GM23338 (cell line): Measurements from ENCODE around the gene RIPK1. TPM values are rescaled to one million over a fixed set of nuclear protein-coding genes. Genes with fewer than 3 reads are reported as not detected.

Experiments used
- ATAC-seq: fragments of 200-7000 bp; cut with Tn5 transposase; 3 replicates; pipeline ENCODE4 v1.9.1; 2020
- DNase-seq: peaks from one replicate; pipeline ENCODE4 v3.0.0-alpha.2; 2015; ENCODE audit warnings: low spot score
- H2AFZ ChIP-seq: fragments of 200-600 bp; sonication (generic); 2 replicates; pipeline ENCODE4 v1.8.0; 2016; ENCODE audit warnings: antibody characterized with exemption, mild to moderate bottlenecking, moderate library complexity
- H3F3A ChIP-seq: fragments of 200-600 bp; sonication (generic); replicated peaks from 2 replicates; pipeline ENCODE4 v1.8.0; 2017; ENCODE audit warnings: antibody characterized with exemption, mixed run types, low read depth
- H3K27ac ChIP-seq: fragments of 200-600 bp; sonication (generic); 2 replicates; pipeline ENCODE4 v1.6.1; 2016; ENCODE audit warnings: low read depth
- H3K27me3 ChIP-seq: fragments of 200-600 bp; sonication (generic); 2 replicates; pipeline ENCODE4 v1.8.0; 2016; ENCODE audit warnings: mild to moderate bottlenecking, mixed run types, moderate library complexity; ENCODE audit not compliant: insufficient read depth
- H3K36me3 ChIP-seq: fragments of 200-600 bp; sonication (generic); 2 replicates; pipeline ENCODE4 v1.8.0; 2016; ENCODE audit warnings: mild to moderate bottlenecking; ENCODE audit not compliant: insufficient read depth
- H3K4me1 ChIP-seq: fragments of 200-600 bp; sonication (generic); 2 replicates; pipeline ENCODE4 v1.8.0; 2016; ENCODE audit warnings: mild to moderate bottlenecking, moderate library complexity; ENCODE audit not compliant: insufficient read depth
- H3K4me2 ChIP-seq: fragments of 200-600 bp; sonication (generic); 2 replicates; pipeline ENCODE4 v1.7.1; 2017; ENCODE audit warnings: mixed run types
- H3K4me3 ChIP-seq: fragments of 200-600 bp; sonication (generic); 2 replicates; pipeline ENCODE4 v1.6.1; 2016; ENCODE audit warnings: mixed run types
- H3K79me2 ChIP-seq: fragments of 200-600 bp; sonication (generic); replicated peaks from 2 replicates; pipeline ENCODE4 v1.8.0; 2017; ENCODE audit warnings: mild to moderate bottlenecking; ENCODE audit not compliant: insufficient read depth
- H3K9me2 ChIP-seq: fragments of 200-600 bp; sonication (generic); 2 replicates; pipeline ENCODE4 v1.8.0; 2017; ENCODE audit not compliant: insufficient read depth
- H4K20me1 ChIP-seq: fragments of 200-600 bp; sonication (generic); replicated peaks from 2 replicates; pipeline ENCODE4 v1.8.0; 2017; ENCODE audit warnings: mild to moderate bottlenecking; ENCODE audit not compliant: insufficient read depth
- H3K27ac Mint-ChIP-seq: 2 replicates; pipeline ENCODE4 v1.8.0; 2020; ENCODE audit warnings: inconsistent platforms, mild to moderate bottlenecking, moderate library complexity, mixed read lengths
- H3K27me3 Mint-ChIP-seq: 3 replicates; pipeline ENCODE4 v1.8.0; 2022; ENCODE audit warnings: low read depth, mild to moderate bottlenecking, moderate library complexity, mixed read lengths, inconsistent platforms; ENCODE audit not compliant: insufficient read depth, poor library complexity
- H3K36me3 Mint-ChIP-seq: 3 replicates; pipeline ENCODE4 v1.8.0; 2021; ENCODE audit warnings: low read depth, mild to moderate bottlenecking, inconsistent platforms, moderate library complexity, mixed read lengths
- H3K4me1 Mint-ChIP-seq: 3 replicates; pipeline ENCODE4 v1.8.0; 2020; ENCODE audit warnings: mild to moderate bottlenecking, inconsistent platforms, mixed read lengths
- H3K4me3 Mint-ChIP-seq: 3 replicates; pipeline ENCODE4 v1.8.0; 2021; ENCODE audit warnings: moderate library complexity, mild to moderate bottlenecking, inconsistent platforms, mixed read lengths
- H3K9me3 Mint-ChIP-seq: 3 replicates; pipeline ENCODE4 v1.8.0; 2020; ENCODE audit warnings: moderate library complexity, mild to moderate bottlenecking, inconsistent platforms, mixed read lengths
- CREB1 ChIP-seq: fragments of 250-450 bp; sonication (Bioruptor Pico); IDR thresholded peaks from 2 replicates; pipeline ENCODE4 v1.5.0; 2020; ENCODE audit warnings: low read depth, mild to moderate bottlenecking, moderate library complexity
- ETS1 ChIP-seq: IDR thresholded peaks from 2 replicates; pipeline ENCODE4 v1.6.1; 2016; ENCODE audit warnings: antibody characterized with exemption
- EZH2 ChIP-seq: fragments of 200-600 bp; sonication (generic); IDR thresholded peaks from one replicate; pipeline ENCODE4 v1.8.0; 2017; ENCODE audit warnings: antibody characterized with exemption, mild to moderate bottlenecking, low read depth; ENCODE audit not compliant: unreplicated experiment
- EZH2phosphoT487 ChIP-seq: fragments of 200-600 bp; sonication (generic); IDR thresholded peaks from one replicate; pipeline ENCODE4 v1.8.1; 2018; ENCODE audit warnings: antibody characterized with exemption; ENCODE audit not compliant: unreplicated experiment
- JUNB ChIP-seq: IDR thresholded peaks from one replicate; pipeline ENCODE4 v1.6.1; 2016; ENCODE audit warnings: antibody characterized with exemption; ENCODE audit not compliant: unreplicated experiment
- NANOG ChIP-seq: IDR thresholded peaks from 2 replicates; pipeline ENCODE4 v1.6.1; 2016; ENCODE audit warnings: antibody characterized with exemption, borderline replicate concordance
- POLR2AphosphoS5 ChIP-seq: IDR thresholded peaks from 2 replicates; pipeline ENCODE4 v1.6.1; 2016; ENCODE audit warnings: antibody characterized with exemption, low read depth
- REST ChIP-seq: IDR thresholded peaks from one replicate; pipeline ENCODE4 v1.6.1; 2018; ENCODE audit warnings: antibody characterized with exemption; ENCODE audit not compliant: unreplicated experiment
- STAT1 ChIP-seq: IDR thresholded peaks from one replicate; pipeline ENCODE4 v1.6.1; 2016; ENCODE audit warnings: antibody characterized with exemption; ENCODE audit not compliant: unreplicated experiment
- ZNF114 ChIP-seq: fragments of 250-450 bp; sonication (Bioruptor Pico); IDR thresholded peaks from 2 replicates; pipeline ENCODE4 v1.5.0; 2020; ENCODE audit warnings: mild to moderate bottlenecking, moderate library complexity
- ZNF331 ChIP-seq: fragments of 250-450 bp; sonication (Bioruptor Pico); IDR thresholded peaks from 2 replicates; pipeline ENCODE4 v1.5.0; 2020; ENCODE audit warnings: low read depth, mild to moderate bottlenecking, moderate library complexity
- ZNF462 ChIP-seq: fragments of 250-450 bp; sonication (Bioruptor Pico); IDR thresholded peaks from 2 replicates; pipeline ENCODE4 v1.5.0; 2020; ENCODE audit warnings: mild to moderate bottlenecking, moderate library complexity
- polyA plus RNA-seq: library from polyadenylated mRNA; unstranded; fragments of >200 nt; fragmentation: Nextera tagmentation; extraction: Ambion mirVana; gene quantifications from 2 replicates; pipeline ENCODE4 v1.2.1, GENCODE V29; 2016
- total RNA-seq: library from RNA; depleted of rRNA; stranded (reverse); fragments of >200 nt; shearing (Covaris generic); gene quantifications from 2 replicates; pipeline ENCODE4 v1.2.3, GENCODE V29; 2014
- TF ChIP-seq, protein P1 (sequence below), 2 experiments: fragments of 200-600 bp in 1 of 2; sonication (generic) in 1 of 2; conservative IDR thresholded peaks; 2 replicates each; pipeline versions ENCODE4 v1.5.1 to v1.6.1; 2016 to 2017; ENCODE audit warnings: antibody characterized with exemption in 2 of 2, low read depth in 2 of 2, mild to moderate bottlenecking in 2 of 2, moderate library complexity in 1 of 2

The RIPK1 gene
- total and polyA plus RNA-seq, 2 experiments from 2014 or later = 5.7 to 19.4 TPM

- Mint-ChIP-seq H3K27ac (no peak overlapping the region), H3K4me1 (no peaks in the 10 kb centered on the region; the same call in 2 of the 3 replicates), H3K36me3 (peaks cover 69% of the 10 kb centered on the region), H3K9me3 (peaks cover 69% of the 10 kb centered on the region), H3K27me3 (peaks cover 19% of the 10 kb centered on the region), H3K4me3 (no peak overlapping the region)
- peaks cover 20% of the 10 kb centered on the region for H3F3A ChIP-seq
- H3K79me2 ChIP-seq = no peaks in the 10 kb centered on the region
- no peaks in the 10 kb centered on the region for H4K20me1 ChIP-seq
- no peak overlapping the region for H3K4me2 ChIP-seq
- DNase-seq (no peak), ATAC-seq (no peak)
- no peak overlapping the region for H3K27ac ChIP-seq
- TF ChIP-seq ZNF462 (CRISPR knock-in tag) (no peak), ETS1 (no peak), STAT1 (no peak), NANOG (no peak), EZH2phosphoT487 (no peak), ZNF331 (no peak), CREB1 (no peak), POLR2AphosphoS5 (no peak), REST (no peak), JUNB (no peak), ZNF114 (CRISPR knock-in tag) (no peak), EZH2 (no peak)
- TF ChIP-seq, protein P1, sequence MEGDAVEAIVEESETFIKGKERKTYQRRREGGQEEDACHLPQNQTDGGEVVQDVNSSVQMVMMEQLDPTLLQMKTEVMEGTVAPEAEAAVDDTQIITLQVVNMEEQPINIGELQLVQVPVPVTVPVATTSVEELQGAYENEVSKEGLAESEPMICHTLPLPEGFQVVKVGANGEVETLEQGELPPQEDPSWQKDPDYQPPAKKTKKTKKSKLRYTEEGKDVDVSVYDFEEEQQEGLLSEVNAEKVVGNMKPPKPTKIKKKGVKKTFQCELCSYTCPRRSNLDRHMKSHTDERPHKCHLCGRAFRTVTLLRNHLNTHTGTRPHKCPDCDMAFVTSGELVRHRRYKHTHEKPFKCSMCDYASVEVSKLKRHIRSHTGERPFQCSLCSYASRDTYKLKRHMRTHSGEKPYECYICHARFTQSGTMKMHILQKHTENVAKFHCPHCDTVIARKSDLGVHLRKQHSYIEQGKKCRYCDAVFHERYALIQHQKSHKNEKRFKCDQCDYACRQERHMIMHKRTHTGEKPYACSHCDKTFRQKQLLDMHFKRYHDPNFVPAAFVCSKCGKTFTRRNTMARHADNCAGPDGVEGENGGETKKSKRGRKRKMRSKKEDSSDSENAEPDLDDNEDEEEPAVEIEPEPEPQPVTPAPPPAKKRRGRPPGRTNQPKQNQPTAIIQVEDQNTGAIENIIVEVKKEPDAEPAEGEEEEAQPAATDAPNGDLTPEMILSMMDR (conservative IDR thresholded peaks at IDR 0.05; ENCODE audit: low read depth in 2 of 2) = no peak
- no peaks in the 10 kb centered on the region for H3K27me3 ChIP-seq
- peaks cover 62% of the 10 kb centered on the region for H3K36me3 ChIP-seq
- no peak overlapping the region for H2AFZ ChIP-seq
- no peaks in the 10 kb centered on the region for H3K4me1 ChIP-seq
- 0 out of 2 replicates have a peak overlapping the region, but pooled peaks have one; percentile 20 for H3K4me3 ChIP-seq
- no peaks in the 10 kb centered on the region for H3K9me2 ChIP-seq
Observed at GRCh38 chr6:3088968-3089367, 20.7 kb downstream of the RIPK1 start.
